GM19328 (cell line): ENCODE results near the gene COX4I1.
"Not testable (repeated sequence)": the region's sequence is repeated elsewhere in the genome, so short reads cannot be mapped to it uniquely, and the experiment has no call there.

ENCODE experiments used
- ATAC-seq: cut with Tn5 transposase; IDR thresholded peaks from one replicate; pipeline ENCODE4 v1.9.1; 2021; ENCODE audit warnings: mild to moderate bottlenecking, moderate library complexity; ENCODE audit not compliant: unreplicated experiment

The COX4I1 gene

DNA sequence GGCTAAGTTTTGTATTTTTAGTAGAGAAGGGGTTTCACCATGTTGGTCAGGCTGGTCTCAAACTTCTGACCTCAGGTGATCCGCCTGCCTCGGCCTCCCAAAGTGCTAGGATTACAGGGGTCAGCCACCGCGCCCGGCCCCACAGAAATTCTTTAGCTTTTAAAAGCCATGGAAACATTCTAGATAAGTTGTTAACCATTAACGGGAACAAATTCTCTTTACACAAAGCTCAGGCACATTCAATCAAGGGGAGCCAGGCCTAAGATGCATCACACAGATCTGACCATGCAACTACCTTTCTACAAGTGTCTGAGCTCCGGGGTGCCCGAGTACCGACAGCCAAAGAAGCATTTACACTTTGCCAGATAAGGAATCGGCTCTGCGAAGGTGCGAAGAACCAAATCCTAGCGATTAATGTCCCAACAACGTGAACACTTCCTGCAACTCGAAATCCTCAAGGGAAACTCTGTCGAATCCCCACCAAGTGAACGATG, 1.2 kb upstream of the COX4I1 start:
- no peak for ATAC-seq

DNA sequence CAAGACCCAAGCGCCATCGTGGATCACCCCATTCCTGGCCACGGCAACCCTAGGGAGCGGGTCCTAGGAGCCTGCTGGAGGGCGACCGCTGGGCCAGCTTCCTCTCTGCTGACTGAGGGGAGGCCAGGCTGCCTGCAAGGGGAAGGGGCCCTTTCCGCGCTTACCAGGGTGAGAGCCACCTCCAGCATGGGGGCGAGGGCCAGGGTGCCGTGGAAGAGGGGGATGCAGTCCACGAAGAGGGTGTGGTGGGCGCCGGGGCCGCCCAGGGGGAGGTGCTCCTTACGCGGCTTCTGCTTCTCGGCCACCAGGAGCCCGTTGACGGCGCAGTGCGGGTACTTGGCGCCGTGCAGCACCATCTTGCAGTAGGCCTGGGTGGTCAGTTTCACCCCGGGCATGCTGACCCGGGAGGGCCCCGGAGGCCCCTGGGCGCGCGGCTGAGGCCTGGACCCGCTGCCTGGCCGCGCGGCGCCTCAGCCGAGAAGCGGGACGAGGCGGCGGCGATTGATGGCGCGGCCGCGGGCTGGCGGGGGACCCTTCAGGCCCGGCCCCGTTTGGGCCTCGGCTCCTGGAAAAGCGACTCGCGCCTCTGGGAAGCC, 496 bp upstream of the COX4I1 start:
- peak; percentile 30 for ATAC-seq

GRCh38 chr16:85800321-85800669, 800 bp downstream of the COX4I1 start:
- ATAC-seq = no peak

- no peak for ATAC-seq
Observed at GRCh38 chr16:85803570-85803969, 4.1 kb downstream of the COX4I1 start.

GRCh38 chr16:85805442-85806045, 6.0 kb downstream of the COX4I1 start:
- no peak for ATAC-seq

DNA sequence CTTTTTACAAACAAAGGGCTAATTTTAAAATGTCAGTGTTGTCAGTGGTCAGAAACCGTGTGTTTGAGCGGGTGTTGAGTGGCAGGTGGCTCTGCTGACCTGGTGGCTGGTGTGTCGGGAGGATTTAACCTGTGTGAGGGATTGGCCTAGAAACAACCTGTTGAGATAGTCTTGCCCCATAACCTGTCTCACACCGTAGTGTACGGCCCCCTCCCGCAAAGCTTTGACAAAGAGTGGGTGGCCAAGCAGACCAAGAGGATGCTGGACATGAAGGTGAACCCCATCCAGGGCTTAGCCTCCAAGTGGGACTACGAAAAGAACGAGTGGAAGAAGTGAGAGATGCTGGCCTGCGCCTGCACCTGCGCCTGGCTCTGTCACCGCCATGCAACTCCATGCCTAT, 7.0 kb downstream of the COX4I1 start:
- ATAC-seq = no peak

GRCh38 chr16:85807340-85807739, 7.8 kb downstream of the COX4I1 start:
- ATAC-seq = not testable (repeated sequence)

DNA sequence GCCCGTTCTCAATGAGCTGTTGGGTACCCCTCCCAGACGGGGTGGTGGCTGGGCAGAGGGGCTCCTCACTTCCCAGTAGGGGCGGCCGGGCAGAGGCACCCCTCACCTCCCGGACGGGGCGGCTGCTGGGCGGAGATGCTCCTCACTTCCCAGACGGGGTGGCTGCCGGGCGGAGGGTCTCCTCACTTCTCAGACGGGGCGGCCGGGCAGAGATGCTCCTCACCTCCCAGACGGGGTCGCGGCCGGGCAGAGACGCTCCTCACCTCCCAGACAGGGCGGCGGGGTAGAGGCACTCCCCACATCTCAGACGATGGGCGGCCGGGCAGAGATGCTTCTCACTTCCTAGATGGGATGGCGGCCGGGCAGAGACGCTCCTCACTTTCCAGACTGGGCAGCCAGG, 8.6 kb downstream of the COX4I1 start:
- not testable (repeated sequence) for ATAC-seq

- ATAC-seq = no peak
Observed at GRCh38 chr16:85808926-85809325, 9.4 kb downstream of the COX4I1 start.

DNA sequence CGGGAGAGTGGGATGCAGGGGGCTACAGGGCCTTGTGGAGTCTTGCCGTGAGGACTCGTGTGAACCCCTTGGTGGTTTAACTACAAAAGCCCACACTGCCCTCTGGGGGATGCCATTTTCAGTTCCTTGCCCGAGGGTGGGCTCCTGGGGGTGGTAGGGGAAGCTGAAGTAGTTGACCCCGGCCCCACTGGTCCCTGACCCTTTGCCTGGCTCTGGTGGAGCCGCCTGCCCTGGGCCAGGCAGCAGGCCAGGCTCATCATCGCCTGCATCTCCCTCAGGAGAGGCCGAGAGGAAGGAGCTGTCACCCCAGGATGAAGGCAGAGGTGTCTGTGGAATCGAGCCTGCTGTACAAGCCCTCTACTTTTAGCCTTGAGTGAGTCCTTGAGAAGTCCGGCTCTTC, 10.2 kb downstream of the COX4I1 start:
- no peak for ATAC-seq

- ATAC-seq = no peak
Observed at GRCh38 chr16:85810097-85810741, 10.7 kb downstream of the COX4I1 start.

DNA sequence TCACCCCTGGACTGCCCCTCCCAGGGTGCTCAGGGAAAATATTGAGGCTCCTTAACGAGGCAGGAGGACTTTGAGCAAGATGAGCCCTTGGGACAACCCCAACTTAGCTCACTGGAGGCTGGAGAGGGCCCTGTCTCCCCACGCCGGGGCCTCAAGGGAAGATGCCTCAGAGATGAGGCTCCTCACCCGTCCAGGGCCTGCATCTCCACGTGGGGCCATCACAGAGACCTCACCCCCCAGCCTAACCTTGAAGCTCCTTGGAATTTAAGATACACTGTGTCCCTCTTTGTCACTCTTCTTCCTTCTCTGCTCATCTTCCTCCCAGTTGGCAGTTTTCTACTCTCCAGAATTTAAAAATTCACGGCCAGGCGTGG, 11.2 kb downstream of the COX4I1 start:
- no peak for ATAC-seq

GRCh38 chr16:85812031-85812807, 12.7 kb downstream of the COX4I1 start:
- no peak for ATAC-seq

GRCh38 chr16:85812811-85813700, 13.6 kb downstream of the COX4I1 start:
- ATAC-seq = no peak

DNA sequence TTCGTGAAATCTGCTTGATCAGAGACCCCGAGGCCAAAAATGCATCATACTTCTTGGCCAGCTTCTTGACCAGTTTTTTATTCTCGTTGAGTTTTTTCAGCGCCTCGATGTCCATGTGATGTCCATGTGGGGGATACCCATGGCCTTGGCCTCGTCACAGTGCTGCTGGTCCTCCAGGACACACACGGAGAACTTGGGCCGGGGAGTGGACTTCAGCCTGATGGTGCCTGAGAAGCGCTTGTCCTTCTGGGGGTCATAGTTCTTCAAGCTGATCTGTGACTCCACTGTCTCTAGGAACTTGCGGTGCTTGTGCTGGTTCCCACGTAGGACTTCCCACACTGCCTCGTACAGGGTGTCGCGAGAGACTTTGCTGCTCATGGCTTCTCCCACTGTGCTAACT, 16.7 kb downstream of the COX4I1 start:
- ATAC-seq = no peak

- not testable (repeated sequence) for ATAC-seq
Observed at GRCh38 chr16:85817195-85817594, 17.7 kb downstream of the COX4I1 start.

- no peak for ATAC-seq
Observed at GRCh38 chr16:85819245-85819644, 19.8 kb downstream of the COX4I1 start.

GRCh38 chr16:85819771-85820170, 20.3 kb downstream of the COX4I1 start:
- no peak for ATAC-seq

DNA sequence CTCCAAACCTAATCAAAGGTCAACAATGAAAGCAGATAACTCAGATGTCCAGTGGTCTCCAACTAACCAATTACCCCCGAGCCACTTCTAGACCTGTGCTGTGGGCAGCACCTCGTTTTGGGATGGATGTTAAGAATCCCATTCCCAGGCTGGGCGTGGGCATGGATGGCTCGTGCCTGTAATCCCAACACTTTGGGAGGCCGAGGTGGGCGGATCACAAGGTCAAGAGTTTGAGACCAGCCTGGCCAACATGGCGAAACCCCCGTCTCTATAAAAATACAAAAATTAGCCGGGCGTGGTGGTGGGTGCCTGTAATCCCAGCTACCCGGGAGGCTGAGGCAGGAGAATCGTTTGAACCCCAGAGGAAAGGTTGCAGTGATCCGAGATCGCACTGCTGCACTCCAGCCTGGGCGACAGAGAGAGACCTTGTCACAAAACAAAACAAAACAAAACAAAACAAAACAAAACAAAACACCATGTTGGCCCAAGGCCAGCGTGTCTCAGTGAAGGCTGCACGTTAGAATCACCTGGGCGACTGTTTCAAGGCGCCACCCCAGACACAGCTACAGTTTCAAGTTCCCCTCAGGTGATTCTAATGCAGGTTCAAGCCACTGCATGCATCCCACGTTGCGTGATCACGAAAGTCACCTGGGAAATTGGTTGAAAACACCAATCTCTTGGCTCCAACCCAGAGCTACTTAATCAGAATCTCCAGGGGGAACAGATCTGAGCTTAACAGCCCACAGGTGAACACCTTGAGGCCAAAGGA, 21.3 kb downstream of the COX4I1 start:
- no peak for ATAC-seq
